ENCODE results near the gene TMEM53.

Gene TMEM53

GRCh38 chr1:44714532-44714931, 40.3 kb upstream of the TMEM53 start:
- no peaks in the 10 kb centered on the region for H3K36me3 ChIP-seq (replicated peaks; ENCODE audit: insufficient read depth, low read length)
- H3K9me2 ChIP-seq (replicated peaks; ENCODE audit: insufficient read depth, low read length), result no peaks in the 10 kb centered on the region
- peak overlapping the region; percentile 56; the same call in 1 of the 2 replicates for H3K4me2 ChIP-seq (ENCODE audit: low read depth, low read length)
- H2AFZ ChIP-seq (ENCODE audit: low read length), result peak overlapping the region; percentile 31
- no peak overlapping the region for H3K9ac ChIP-seq (ENCODE audit: low read length)
- peaks cover 6% of the 10 kb centered on the region; the same call in 1 of the 2 replicates for H3K27me3 ChIP-seq (replicated peaks; ENCODE audit: insufficient read depth, low read length)
- H3F3A ChIP-seq (ENCODE audit: insufficient read depth, low read length), result peaks cover 19% of the 10 kb centered on the region
- no peak for TF ChIP-seq CTCF (IDR thresholded peaks at IDR 0.05; ENCODE audit: low read length)
- TF ChIP-seq EZH2phosphoT487 (IDR thresholded peaks at IDR 0.05; ENCODE audit: low read length), result no peak
- no peak for TF ChIP-seq EZH2 (optimal IDR thresholded peaks at IDR 0.05; ENCODE audit: low read depth, low read length)
- no peak overlapping the region for H3K4me3 ChIP-seq (ENCODE audit: low read length)
- H3K79me2 ChIP-seq (ENCODE audit: low read length), result no peaks in the 10 kb centered on the region
- peaks cover 30% of the 10 kb centered on the region for H3K4me1 ChIP-seq (ENCODE audit: low read length)
- no peak overlapping the region for H3K27ac ChIP-seq (ENCODE audit: low read length)
- H3K9me3 ChIP-seq (replicated peaks; ENCODE audit: insufficient read depth, low read length), result no peaks in the 10 kb centered on the region
- no peak for DNase-seq
- no peaks in the 10 kb centered on the region for H4K20me1 ChIP-seq (ENCODE audit: insufficient read depth, low read length)

GRCh38 chr1:44713321-44713781, 39.1 kb upstream of the TMEM53 start:
- DNase-seq, result peak; percentile 66
- Histone ChIP-seq H3K9me3 (replicated peaks; ENCODE audit: insufficient read depth, low read length) (no peaks in the 10 kb centered on the region), H3F3A (ENCODE audit: insufficient read depth, low read length) (peaks cover 19% of the 10 kb centered on the region), H2AFZ (ENCODE audit: low read length) (peak overlapping the region; percentile 68), H3K27me3 (replicated peaks; ENCODE audit: insufficient read depth, low read length) (peaks cover 6% of the 10 kb centered on the region; the same call in 1 of the 2 replicates), H3K27ac (ENCODE audit: low read length) (peak overlapping the region; percentile 72; the same call in 1 of the 2 replicates), H3K9ac (ENCODE audit: low read length) (peak overlapping the region; percentile 32; the same call in 1 of the 2 replicates), H3K79me2 (ENCODE audit: low read length) (no peaks in the 10 kb centered on the region), H3K4me2 (ENCODE audit: low read depth, low read length) (peak overlapping the region; percentile 82), H3K9me2 (replicated peaks; ENCODE audit: insufficient read depth, low read length) (no peaks in the 10 kb centered on the region), H4K20me1 (ENCODE audit: insufficient read depth, low read length) (no peaks in the 10 kb centered on the region), H3K36me3 (replicated peaks; ENCODE audit: insufficient read depth, low read length) (no peaks in the 10 kb centered on the region), H3K4me3 (ENCODE audit: low read length) (peak overlapping the region; percentile 35), H3K4me1 (ENCODE audit: low read length) (peaks cover 31% of the 10 kb centered on the region)
- TF ChIP-seq EZH2 (optimal IDR thresholded peaks at IDR 0.05; ENCODE audit: low read depth, low read length) (no peak), EZH2phosphoT487 (IDR thresholded peaks at IDR 0.05; ENCODE audit: low read length) (no peak)

- Histone ChIP-seq H3K9me2 (replicated peaks; ENCODE audit: insufficient read depth, low read length) (no peaks in the 10 kb centered on the region), H3K9ac (ENCODE audit: low read length) (peak overlapping the region; percentile 17; the same call in 1 of the 2 replicates), H4K20me1 (ENCODE audit: insufficient read depth, low read length) (no peaks in the 10 kb centered on the region), H2AFZ (ENCODE audit: low read length) (peak overlapping the region; percentile 68), H3K27me3 (replicated peaks; ENCODE audit: insufficient read depth, low read length) (peaks cover 6% of the 10 kb centered on the region; the same call in 1 of the 2 replicates), H3K4me2 (ENCODE audit: low read depth, low read length) (peak overlapping the region; percentile 77), H3K9me3 (replicated peaks; ENCODE audit: insufficient read depth, low read length) (no peaks in the 10 kb centered on the region), H3F3A (ENCODE audit: insufficient read depth, low read length) (peaks cover 9% of the 10 kb centered on the region; the same call in 1 of the 2 replicates), H3K27ac (ENCODE audit: low read length) (no peak overlapping the region), H3K36me3 (replicated peaks; ENCODE audit: insufficient read depth, low read length) (no peaks in the 10 kb centered on the region), H3K4me1 (ENCODE audit: low read length) (peaks cover 9% of the 10 kb centered on the region), H3K79me2 (ENCODE audit: low read length) (no peaks in the 10 kb centered on the region), H3K4me3 (ENCODE audit: low read length) (peak overlapping the region; percentile 32; the same call in 1 of the 2 replicates)
- peak; percentile 69 for DNase-seq
- peak; percentile 79 for TF ChIP-seq CTCF (IDR thresholded peaks at IDR 0.05; ENCODE audit: low read length)
- no peak for TF ChIP-seq EZH2 (optimal IDR thresholded peaks at IDR 0.05; ENCODE audit: low read depth, low read length)
- TF ChIP-seq EZH2phosphoT487 (IDR thresholded peaks at IDR 0.05; ENCODE audit: low read length), result no peak
Measured at GRCh38 chr1:44707959-44708831, 33.9 kb upstream of the TMEM53 start.

Measured in MM.1S (cell line).